K562 treated with DMSO at 1 percent for 24 hours (cell line): Measurements from ENCODE around the gene MAP3K7. TPM values are rescaled to one million over a fixed set of nuclear protein-coding genes. Genes with fewer than 3 reads are reported as not detected.

ENCODE experiments used
- total RNA-seq: library from RNA; unstranded; fragments of 300-600 nt; gene quantifications from 2 replicates; pipeline ENCODE4 v1.2.3, GENCODE V29; 2022; ENCODE audit warnings: low read depth; ENCODE audit not compliant: insufficient read depth

MAP3K7 gene
- total RNA-seq, result 16.7 and 18.8 TPM in 2 replicates

GRCh38 chr6:90586836-90587638 is at the start of gene MAP3K7:
Gene MAP3K7, minus strand, starts transcription at chr6:90587072. Its CDS starts 189 bp downstream, at chr6:90586883.

